A549 (cell line): ENCODE data around the gene MAOB. TPM values are rescaled to one million over a fixed set of nuclear protein-coding genes. Genes with fewer than 3 reads are reported as not detected.

Source experiments
- ATAC-seq, 2 experiments: fragments of 200-7000 bp in 1 of 2; fragments of >200 bp in 1 of 2; cut with Nextera tagmentation in 1 of 2; cut with Tn5 transposase in 1 of 2; 3 replicates each; pipeline versions ENCODE4 v1.8.0 to v1.9.1; 2018 to 2020; ENCODE audit warnings: mild to moderate bottlenecking in 1 of 2, moderate library complexity in 1 of 2
- CTCF ChIA-PET: fragments of 300-600 bp; sonication (Branson Sonifier 250); formaldehyde crosslinking; extraction: SDS; loops from one replicate; lab custom pipeline; 2021; ENCODE audit warnings: antibody characterized with exemption, inconsistent platforms; lab: Yijun Ruan, JAX
- POLR2A ChIA-PET: fragments of 350-600 bp; formaldehyde crosslinking; extraction: SDS; loops from one replicate; lab custom pipeline; 2021; ENCODE audit warnings: antibody characterized with exemption, inconsistent platforms; lab: Yijun Ruan, JAX
- DNase-seq, 2 experiments: peaks; one replicate each; pipeline versions ENCODE4 v3.0.0 to v3.0.0-alpha.2; 2011 to 2016; ENCODE audit warnings: low read depth in 1 of 2, low spot score in 1 of 2
- FAIRE-seq: peaks from 2 replicates; lab custom pipeline; 2011; peaks lifted over from hg19 to GRCh38; lab: Jason Lieb, UNC
- H3K27ac ChIP-seq, 2 experiments: fragments of >200 bp; sonication (Bioruptor Twin); formaldehyde crosslinking; 3 replicates each; pipeline ENCODE4 v1.5.1; 2016 to 2017
- H3K4me1 ChIP-seq: fragments of >200 bp; sonication (Bioruptor Twin); formaldehyde crosslinking; 3 replicates; pipeline ENCODE4 v1.6.1; 2016
- H3K4me2 ChIP-seq: fragments of >200 bp; sonication (Bioruptor Twin); formaldehyde crosslinking; 3 replicates; pipeline ENCODE4 v1.6.1; 2016
- H3K4me3 ChIP-seq: fragments of >200 bp; sonication (Bioruptor Twin); formaldehyde crosslinking; 3 replicates; pipeline ENCODE4 v1.5.1; 2016
- H3K9me3 ChIP-seq: fragments of >200 bp; sonication (Bioruptor Twin); formaldehyde crosslinking; 3 replicates; pipeline ENCODE4 v1.6.1; 2016
- ATOH8 ChIP-seq: fragments of 250-450 bp; sonication (Bioruptor Pico); IDR thresholded peaks from 2 replicates; pipeline ENCODE4 v1.5.0; 2020; ENCODE audit warnings: low read depth, mild to moderate bottlenecking, moderate library complexity
- EHF ChIP-seq: fragments of 250-450 bp; sonication (Bioruptor Pico); IDR thresholded peaks from 2 replicates; pipeline ENCODE4 v1.5.0; 2020; ENCODE audit warnings: mild to moderate bottlenecking
- EP300 ChIP-seq, 2 experiments: fragments of >200 bp; sonication (Bioruptor Twin); formaldehyde crosslinking; IDR thresholded peaks; 2 replicates in 1 of 2; 3 replicates in 1 of 2; pipeline ENCODE4 v1.6.1; 2016 to 2017
- FOXS1 ChIP-seq: fragments of 250-450 bp; sonication (Bioruptor Pico); IDR thresholded peaks from 2 replicates; pipeline ENCODE4 v1.5.0; 2020; ENCODE audit warnings: mild to moderate bottlenecking, moderate library complexity
- GATA3 ChIP-seq: IDR thresholded peaks from 2 replicates; pipeline ENCODE4 v1.6.1; 2012; ENCODE audit warnings: borderline replicate concordance
- HOXA7 ChIP-seq: fragments of 250-450 bp; sonication (Bioruptor Pico); IDR thresholded peaks from 2 replicates; pipeline ENCODE4 v1.5.0; 2020; ENCODE audit warnings: mild to moderate bottlenecking, moderate library complexity
- HOXB13 ChIP-seq: fragments of 250-450 bp; sonication (Bioruptor Pico); IDR thresholded peaks from 2 replicates; pipeline ENCODE4 v1.5.0; 2020; ENCODE audit warnings: low read depth, mild to moderate bottlenecking, moderate library complexity
- JUN ChIP-seq, 2 experiments: fragments of >200 bp; sonication (Bioruptor Twin); formaldehyde crosslinking; IDR thresholded peaks; 2 replicates in 1 of 2; 3 replicates in 1 of 2; pipeline ENCODE4 v1.6.1; 2016 to 2017
- MAFK ChIP-seq: fragments of 450-650 bp; IDR thresholded peaks from 2 replicates; pipeline ENCODE4 v1.6.1; 2014; ENCODE audit not compliant: partially characterized antibody
- MAX ChIP-seq: IDR thresholded peaks from 2 replicates; pipeline ENCODE4 v1.6.1; 2012
- MYC ChIP-seq: IDR thresholded peaks from 2 replicates; pipeline ENCODE4 v1.6.1; 2012; ENCODE audit warnings: mild to moderate bottlenecking, inconsistent platforms, low read length, improper control_type of control experiment, borderline replicate concordance
- NFE2L2 ChIP-seq: fragments of 150-350 bp; conservative IDR thresholded peaks from 2 replicates; pipeline ENCODE4 v1.6.1; 2014; ENCODE audit warnings: low read length
- NPAS2 ChIP-seq: fragments of 250-450 bp; sonication (Bioruptor Pico); IDR thresholded peaks from 2 replicates; pipeline ENCODE4 v1.8.0; 2022; ENCODE audit warnings: mild to moderate bottlenecking, moderate library complexity, borderline replicate concordance
- NR3C1 ChIP-seq: fragments of >200 bp; sonication (Bioruptor Twin); formaldehyde crosslinking; IDR thresholded peaks from 3 replicates; pipeline ENCODE4 v1.6.1; 2017
- PBX3 ChIP-seq: IDR thresholded peaks from 2 replicates; pipeline ENCODE4 v1.6.1; 2012
- RCOR1 ChIP-seq: fragments of 150-350 bp; IDR thresholded peaks from 2 replicates; pipeline ENCODE4 v1.6.1; 2014; ENCODE audit warnings: antibody characterized with exemption, low read length, low read depth
- RFX5 ChIP-seq: fragments of 450-650 bp; IDR thresholded peaks from 2 replicates; pipeline ENCODE4 v1.7.1; 2014; ENCODE audit warnings: antibody characterized with exemption, mild to moderate bottlenecking, moderate library complexity
- SREBF2 ChIP-seq: fragments of 450-650 bp; IDR thresholded peaks from 2 replicates; pipeline ENCODE4 v1.6.1; 2014; ENCODE audit warnings: mild to moderate bottlenecking, moderate library complexity
- TP53 ChIP-seq: fragments of 250-450 bp; sonication (Bioruptor Pico); IDR thresholded peaks from 2 replicates; pipeline ENCODE4 v1.5.0; 2021; ENCODE audit warnings: mild to moderate bottlenecking, moderate library complexity
- USF2 ChIP-seq: fragments of 450-650 bp; IDR thresholded peaks from 2 replicates; pipeline ENCODE4 v1.6.1; 2014; ENCODE audit warnings: antibody characterized with exemption
- ZNF302 ChIP-seq: fragments of 250-450 bp; sonication (Bioruptor Pico); IDR thresholded peaks from 2 replicates; pipeline ENCODE4 v1.9.0; 2021; ENCODE audit warnings: inconsistent platforms, mild to moderate bottlenecking, moderate library complexity
- WGBS: methylation state at CpG from one replicate; pipeline ENCODE4 v1.1.6; 2017; ENCODE audit errors: missing lambda C conversion rate; 5-methylcytosine and 5-hydroxymethylcytosine counted together
- polyA plus RNA-seq, 4 experiments: library from polyadenylated mRNA; depleted of rRNA in 3 of 4; stranded (reverse); fragments of >200 nt; fragmentation: RNase III in 1 of 4; extraction: RNeasy Plus Mini Kit Qiagen cat#74134 plus additional on column Dnase treatment in 1 of 4; gene quantifications; 2 replicates in 3 of 4; 3 replicates in 1 of 4; pipeline ENCODE4 v1.2.3, GENCODE V29; 2011 to 2017
- TF ChIP-seq, protein P1 (sequence below): IDR thresholded peaks from 2 replicates; pipeline ENCODE4 v1.6.1; 2012; ENCODE audit warnings: low read depth, borderline replicate concordance

The MAOB gene
- polyA plus RNA-seq, 2 of the 4 experiments (the other 2 are of a cell fraction): 0.05 to 0.35 TPM

GRCh38 chrX:43909141-43909540, 26.9 kb upstream of the MAOB start (continued):
- TF ChIP-seq NR3C1 (no peak), NFE2L2 (no peak)

DNA sequence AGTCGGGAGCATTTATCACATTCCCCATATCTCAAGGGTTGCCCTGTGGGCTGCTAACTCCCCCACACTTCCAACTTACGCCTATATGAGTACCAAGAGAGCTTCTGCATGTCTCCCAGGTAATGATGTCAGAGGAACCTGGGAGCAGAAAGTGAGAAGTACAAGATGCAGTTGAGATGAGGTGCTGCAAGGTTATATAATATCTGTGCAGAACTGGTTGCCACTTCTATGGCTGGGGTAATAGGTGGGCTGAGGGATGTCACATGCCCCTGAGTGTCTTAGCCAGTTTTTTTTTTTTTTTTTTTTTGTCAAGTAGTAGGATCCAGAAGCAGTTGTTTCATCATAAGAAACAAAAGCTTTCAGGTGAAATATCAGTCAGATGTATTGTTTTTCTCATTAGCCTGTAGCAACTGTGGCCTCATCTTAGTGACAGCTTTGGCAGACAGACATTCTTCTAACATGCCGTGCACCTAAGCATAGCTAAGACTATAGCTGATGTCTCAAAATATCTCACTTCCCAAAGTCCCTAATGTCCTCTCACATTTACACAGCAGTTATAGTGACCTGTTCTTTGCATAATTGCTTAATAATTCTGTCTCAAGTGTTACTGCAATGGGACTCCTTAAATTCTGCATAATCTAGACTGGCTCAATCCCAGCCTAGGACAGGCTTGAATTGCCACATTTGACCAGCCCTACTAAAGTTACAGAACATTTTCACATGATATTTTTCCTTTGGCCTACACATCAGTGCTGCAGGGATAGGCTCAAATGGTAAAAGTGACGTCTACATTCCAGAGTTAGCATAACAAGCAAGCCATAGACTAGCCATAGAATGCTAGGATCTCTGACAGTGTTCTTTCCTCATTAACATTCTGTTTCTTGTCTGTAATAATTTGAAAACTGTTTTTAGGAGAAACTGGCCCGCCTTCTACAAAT, 17.9 kb upstream of the MAOB start:
- DNase-seq (no peak), ATAC-seq (no peak), FAIRE-seq (no peak)
- Histone ChIP-seq H3K4me2 (no peak overlapping the region), H3K9me3 (no peaks in the 10 kb centered on the region), H3K4me3 (no peak overlapping the region), H3K27ac (no peak overlapping the region), H3K4me1 (0 out of 3 replicates have a peak, but pooled peaks cover 4% of the 10 kb centered on the region)
- CTCF ChIA-PET: no interaction called here
- WGBS: 61% methylated on average over 5 of the region's 5 CpGs
- no peak for TF ChIP-seq TP53 (CRISPR knock-in tag)
- no peak for TF ChIP-seq MAFK
- no peak for TF ChIP-seq SREBF2
- no peak for TF ChIP-seq USF2
- no peak for TF ChIP-seq RFX5
- TF ChIP-seq ATOH8: no peak
- TF ChIP-seq, protein P1, sequence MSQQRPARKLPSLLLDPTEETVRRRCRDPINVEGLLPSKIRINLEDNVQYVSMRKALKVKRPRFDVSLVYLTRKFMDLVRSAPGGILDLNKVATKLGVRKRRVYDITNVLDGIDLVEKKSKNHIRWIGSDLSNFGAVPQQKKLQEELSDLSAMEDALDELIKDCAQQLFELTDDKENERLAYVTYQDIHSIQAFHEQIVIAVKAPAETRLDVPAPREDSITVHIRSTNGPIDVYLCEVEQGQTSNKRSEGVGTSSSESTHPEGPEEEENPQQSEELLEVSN: no peak
- TF ChIP-seq EHF: no peak
- no peak for TF ChIP-seq FOXS1 (CRISPR knock-in tag)
- POLR2A ChIA-PET: no interaction called here

GRCh38 chrX:43898406-43899035, 16.3 kb upstream of the MAOB start:
- no peak for ATAC-seq
- 0 out of 3 replicates have a peak, but pooled peaks cover 4% of the 10 kb centered on the region for H3K4me1 ChIP-seq
- POLR2A ChIA-PET: no interaction called here
- CTCF ChIA-PET: no interaction called here
- WGBS: 32% methylated on average over 5 of the region's 5 CpGs
- peak in 1 of 2 experiments; percentile 5 for DNase-seq
- TF ChIP-seq NFE2L2 (no peak), EP300 (IDR thresholded peaks at IDR 0.05) (no peak), FOXS1 (CRISPR knock-in tag) (no peak), ZNF302 (CRISPR knock-in tag) (no peak), NPAS2 (CRISPR knock-in tag) (no peak), GATA3 (no peak), MAX (no peak), HOXA7 (CRISPR knock-in tag) (no peak), JUN (IDR thresholded peaks at IDR 0.05) (no peak), HOXB13 (no peak), RCOR1 (no peak), PBX3 (no peak), ATOH8 (no peak), USF2 (no peak), MYC (no peak), RFX5 (no peak)
- H3K9me3 ChIP-seq: no peaks in the 10 kb centered on the region
- H3K4me2 ChIP-seq: peak overlapping the region; percentile 9; the same call in 2 of the 3 replicates
- no peak overlapping the region for H3K27ac ChIP-seq
- H3K4me3 ChIP-seq: no peak overlapping the region
- no peak for FAIRE-seq
